HAP-1 (cell line): ENCODE measurements around the gene PKD1.

Experiments
- DNase-seq, 2 experiments: peaks; one replicate each; pipeline ENCODE4 v3.0.0-alpha.2; 2016 to 2020; ENCODE audit warnings: low spot score in 2 of 2
- H3K27me3 ChIP-seq: fragments of 250-450 bp; sonication (Bioruptor Pico); 2 replicates; pipeline ENCODE4 v1.5.1; 2020; ENCODE audit warnings: low read depth, mild to moderate bottlenecking, moderate library complexity
- H3K36me3 ChIP-seq: fragments of 250-450 bp; sonication (Bioruptor Pico); replicated peaks from 2 replicates; pipeline ENCODE4 v1.5.1; 2020; ENCODE audit warnings: mild to moderate bottlenecking
- H3K4me1 ChIP-seq: fragments of 250-450 bp; sonication (Bioruptor Pico); 2 replicates; pipeline ENCODE4 v1.5.1; 2020; ENCODE audit warnings: mild to moderate bottlenecking
- H3K4me3 ChIP-seq: fragments of 250-450 bp; sonication (Bioruptor Pico); 2 replicates; pipeline ENCODE4 v1.5.1; 2020; ENCODE audit warnings: mild to moderate bottlenecking, moderate library complexity
- H3K9me3 ChIP-seq: fragments of 250-450 bp; sonication (Bioruptor Pico); 2 replicates; pipeline ENCODE4 v1.5.1; 2020; ENCODE audit warnings: mild to moderate bottlenecking, moderate library complexity
- in situ Hi-C: fragments of 300-500 bp; cut with MboI; formaldehyde crosslinking; loops from 3 replicates; pipeline ENCODE4 v1.14.3; 2020; ENCODE audit warnings: low sequenced_read_pairs, inconsistent platforms, mixed read lengths

PKD1 gene

GRCh38 chr16:2175454-2175853, 39.8 kb upstream of the PKD1 start:
- H3K4me3 ChIP-seq = no peak overlapping the region
- H3K4me1 ChIP-seq = no peaks in the 10 kb centered on the region
- DNase-seq = no peak
- H3K36me3 ChIP-seq = peaks cover 43% of the 10 kb centered on the region
- no peaks in the 10 kb centered on the region for H3K9me3 ChIP-seq
- H3K27me3 ChIP-seq = no peaks in the 10 kb centered on the region
- in situ Hi-C loops = no loop called here

- in situ Hi-C loops = no loop called here
- DNase-seq = no peak
- H3K4me3 ChIP-seq = no peak overlapping the region
- H3K9me3 ChIP-seq = no peaks in the 10 kb centered on the region
- H3K36me3 ChIP-seq = peaks cover 43% of the 10 kb centered on the region
- H3K4me1 ChIP-seq = no peaks in the 10 kb centered on the region
- H3K27me3 ChIP-seq = no peaks in the 10 kb centered on the region
Observed at GRCh38 chr16:2174396-2175131, 38.9 kb upstream of the PKD1 start.

- in situ Hi-C loops = no loop called here
- H3K27me3 ChIP-seq = no peaks in the 10 kb centered on the region
- H3K9me3 ChIP-seq = no peaks in the 10 kb centered on the region
- H3K4me3 ChIP-seq = no peak overlapping the region
- peaks cover 43% of the 10 kb centered on the region for H3K36me3 ChIP-seq
- no peaks in the 10 kb centered on the region for H3K4me1 ChIP-seq
- no peak for DNase-seq
Observed at GRCh38 chr16:2173916-2174315, 38.2 kb upstream of the PKD1 start.

- H3K27me3 ChIP-seq = no peaks in the 10 kb centered on the region
- H3K4me1 ChIP-seq = no peaks in the 10 kb centered on the region
- no peak overlapping the region for H3K4me3 ChIP-seq
- no peak for DNase-seq
- in situ Hi-C loops = no loop called here
- peaks cover 43% of the 10 kb centered on the region for H3K36me3 ChIP-seq
- no peaks in the 10 kb centered on the region for H3K9me3 ChIP-seq
Observed at GRCh38 chr16:2173366-2173765, 37.7 kb upstream of the PKD1 start.

GRCh38 chr16:2172688-2173335, 37.1 kb upstream of the PKD1 start:
- Histone ChIP-seq H3K27me3 (no peaks in the 10 kb centered on the region), H3K9me3 (no peaks in the 10 kb centered on the region), H3K36me3 (peaks cover 44% of the 10 kb centered on the region), H3K4me3 (no peak overlapping the region), H3K4me1 (no peaks in the 10 kb centered on the region)
- in situ Hi-C loops = no loop called here
- no peak for DNase-seq

GRCh38 chr16:2171601-2172178, 36.0 kb upstream of the PKD1 start:
- H3K27me3 ChIP-seq = no peaks in the 10 kb centered on the region
- in situ Hi-C loops = no loop called here
- H3K4me1 ChIP-seq = no peaks in the 10 kb centered on the region
- H3K9me3 ChIP-seq = no peaks in the 10 kb centered on the region
- no peak for DNase-seq
- H3K36me3 ChIP-seq = peaks cover 46% of the 10 kb centered on the region
- no peak overlapping the region for H3K4me3 ChIP-seq

- Histone ChIP-seq H3K36me3 (peaks cover 49% of the 10 kb centered on the region), H3K4me1 (no peaks in the 10 kb centered on the region), H3K27me3 (no peaks in the 10 kb centered on the region), H3K4me3 (no peak overlapping the region), H3K9me3 (no peaks in the 10 kb centered on the region)
- no peak for DNase-seq
- in situ Hi-C loops = no loop called here
Observed at GRCh38 chr16:2170587-2171435, 35.1 kb upstream of the PKD1 start.

GRCh38 chr16:2170080-2170479, 34.4 kb upstream of the PKD1 start:
- peaks cover 43% of the 10 kb centered on the region for H3K36me3 ChIP-seq
- no peak overlapping the region for H3K4me3 ChIP-seq
- H3K4me1 ChIP-seq = no peaks in the 10 kb centered on the region
- no peak for DNase-seq
- in situ Hi-C loops = no loop called here
- H3K9me3 ChIP-seq = no peaks in the 10 kb centered on the region
- no peaks in the 10 kb centered on the region for H3K27me3 ChIP-seq

- DNase-seq = no peak
- in situ Hi-C loops = no loop called here
- no peaks in the 10 kb centered on the region for H3K4me1 ChIP-seq
- no peaks in the 10 kb centered on the region for H3K9me3 ChIP-seq
- H3K27me3 ChIP-seq = no peaks in the 10 kb centered on the region
- H3K4me3 ChIP-seq = no peak overlapping the region
- peaks cover 31% of the 10 kb centered on the region for H3K36me3 ChIP-seq
Observed at GRCh38 chr16:2167068-2167638, 31.5 kb upstream of the PKD1 start.

- DNase-seq = no peak
- Histone ChIP-seq H3K9me3 (no peaks in the 10 kb centered on the region), H3K4me3 (no peak overlapping the region), H3K4me1 (no peaks in the 10 kb centered on the region), H3K36me3 (peaks cover 26% of the 10 kb centered on the region), H3K27me3 (no peaks in the 10 kb centered on the region)
- in situ Hi-C loops = no loop called here
Observed at GRCh38 chr16:2166263-2167067, 30.8 kb upstream of the PKD1 start.

GRCh38 chr16:2165861-2166260, 30.2 kb upstream of the PKD1 start:
- no peak for DNase-seq
- peaks cover 26% of the 10 kb centered on the region for H3K36me3 ChIP-seq
- no peaks in the 10 kb centered on the region for H3K27me3 ChIP-seq
- H3K4me1 ChIP-seq = no peaks in the 10 kb centered on the region
- in situ Hi-C loops = no loop called here
- H3K9me3 ChIP-seq = no peaks in the 10 kb centered on the region
- H3K4me3 ChIP-seq = no peak overlapping the region

GRCh38 chr16:2163211-2163881, 27.6 kb upstream of the PKD1 start:
- DNase-seq = no peak
- Histone ChIP-seq H3K36me3 (peaks cover 26% of the 10 kb centered on the region), H3K9me3 (no peaks in the 10 kb centered on the region), H3K27me3 (no peaks in the 10 kb centered on the region), H3K4me1 (no peaks in the 10 kb centered on the region), H3K4me3 (no peak overlapping the region)
- in situ Hi-C loops = no loop called here
